OCI-LY1 (cell line): ENCODE data around the gene UBE2V1.

ENCODE experiments used
- H2AFZ ChIP-seq: fragments of 200-600 bp; sonication (generic), shearing (Covaris generic); 2 replicates; pipeline ENCODE4 v1.6.0; 2014; ENCODE audit warnings: antibody characterized with exemption, mild to moderate bottlenecking, low read length
- H3F3A ChIP-seq: fragments of 200-600 bp; sonication (generic), shearing (Covaris generic); 2 replicates; pipeline ENCODE4 v1.6.0; 2014; ENCODE audit warnings: mild to moderate bottlenecking, antibody characterized with exemption, low read length, moderate library complexity; ENCODE audit not compliant: insufficient read depth
- H3K27ac ChIP-seq: fragments of 200-600 bp; sonication (generic); 2 replicates; pipeline ENCODE4 v1.5.1; 2014; ENCODE audit warnings: low read length, mixed run types, mild to moderate bottlenecking, low read depth; ENCODE audit not compliant: poor library complexity, severe bottlenecking
- H3K27me3 ChIP-seq: fragments of 200-600 bp; sonication (generic); 2 replicates; pipeline ENCODE4 v1.6.0; 2014; ENCODE audit warnings: antibody characterized with exemption, mild to moderate bottlenecking, low read length, moderate library complexity; ENCODE audit not compliant: insufficient read depth
- H3K36me3 ChIP-seq: fragments of 200-600 bp; sonication (generic); 2 replicates; pipeline ENCODE4 v1.6.1; 2014; ENCODE audit warnings: mild to moderate bottlenecking, antibody characterized with exemption, low read length, moderate library complexity, mixed read lengths; ENCODE audit not compliant: insufficient read depth
- H3K4me1 ChIP-seq: fragments of 200-600 bp; sonication (generic); 2 replicates; pipeline ENCODE4 v1.5.1; 2014; ENCODE audit warnings: mild to moderate bottlenecking, low read length, moderate library complexity; ENCODE audit not compliant: insufficient read depth, severe bottlenecking
- H3K4me2 ChIP-seq: fragments of 200-600 bp; sonication (generic), shearing (Covaris generic); 2 replicates; pipeline ENCODE4 v1.6.1; 2014; ENCODE audit warnings: low read length
- H3K4me3 ChIP-seq: fragments of 200-600 bp; sonication (generic); 2 replicates; pipeline ENCODE4 v1.5.1; 2014; ENCODE audit warnings: low read length, low read depth, mild to moderate bottlenecking, mixed read lengths; ENCODE audit not compliant: poor library complexity, severe bottlenecking
- H3K79me2 ChIP-seq: fragments of 200-600 bp; shearing (Covaris generic); 2 replicates; pipeline ENCODE4 v1.6.1; 2016; ENCODE audit warnings: mixed run types, low read length, mixed read lengths; ENCODE audit not compliant: insufficient read depth
- H3K9ac ChIP-seq: fragments of 200-600 bp; sonication (generic), shearing (Covaris generic); 2 replicates; pipeline ENCODE4 v1.6.1; 2014; ENCODE audit warnings: mild to moderate bottlenecking, low read length, mixed read lengths
- H3K9me2 ChIP-seq: fragments of 200-600 bp; sonication (generic), shearing (Covaris generic); 2 replicates; pipeline ENCODE4 v1.6.1; 2014; ENCODE audit warnings: low read depth, mild to moderate bottlenecking, low read length, mixed read lengths
- H3K9me3 ChIP-seq: fragments of 200-600 bp; shearing (Covaris generic); 2 replicates; pipeline ENCODE4 v1.6.1; 2014; ENCODE audit warnings: low read length, mixed read lengths
- H4K20me1 ChIP-seq: fragments of 200-600 bp; sonication (generic), shearing (Covaris generic); 2 replicates; pipeline ENCODE4 v1.6.0; 2016; ENCODE audit warnings: mild to moderate bottlenecking, low read length; ENCODE audit not compliant: insufficient read depth
- EZH2 ChIP-seq: fragments of 200-600 bp; sonication (generic), shearing (Covaris generic); IDR thresholded peaks from 2 replicates; pipeline ENCODE4 v1.8.0; 2017; ENCODE audit warnings: borderline replicate concordance, mixed run types, mild to moderate bottlenecking, antibody characterized with exemption, low read length, moderate library complexity, mixed read lengths
- TF ChIP-seq, protein P1 (sequence below): fragments of 200-600 bp; sonication (generic), shearing (Covaris generic); IDR thresholded peaks from 2 replicates; pipeline ENCODE4 v1.5.1; 2017; ENCODE audit warnings: mild to moderate bottlenecking, antibody characterized with exemption, low read length, moderate library complexity, mixed read lengths

Gene UBE2V1

DNA sequence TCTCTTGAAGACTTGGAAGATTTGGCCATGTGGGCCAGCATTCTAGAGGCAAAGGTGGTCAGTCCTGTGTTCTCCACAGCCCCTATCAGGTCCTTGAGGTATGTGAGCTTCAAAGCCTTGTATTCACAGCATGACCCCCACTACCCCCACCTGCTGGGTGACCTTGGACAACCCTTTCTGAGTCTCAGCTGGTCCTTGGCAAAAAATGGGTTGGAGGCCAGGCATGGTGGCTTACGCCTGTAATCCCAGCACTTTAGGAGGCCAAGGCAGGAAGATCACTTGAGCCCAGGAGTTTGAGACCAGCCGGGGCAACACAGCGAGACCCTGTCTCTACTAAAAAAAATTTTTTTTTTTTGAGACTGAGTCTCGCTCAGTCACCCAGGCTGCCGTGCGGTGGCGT is 42.6 kb downstream of the UBE2V1 start:
- Histone ChIP-seq H3F3A (no peaks in the 10 kb centered on the region), H3K9me3 (no peaks in the 10 kb centered on the region), H3K9ac (no peak overlapping the region), H3K4me3 (no peak overlapping the region), H2AFZ (no peak overlapping the region), H3K4me2 (no peak overlapping the region), H3K36me3 (no peaks in the 10 kb centered on the region), H3K27me3 (no peaks in the 10 kb centered on the region; the same call in 1 of the 2 replicates), H3K4me1 (peaks cover 8% of the 10 kb centered on the region), H4K20me1 (no peaks in the 10 kb centered on the region), H3K27ac (no peak overlapping the region), H3K79me2 (no peaks in the 10 kb centered on the region), H3K9me2 (no peaks in the 10 kb centered on the region)
- TF ChIP-seq, protein P1, sequence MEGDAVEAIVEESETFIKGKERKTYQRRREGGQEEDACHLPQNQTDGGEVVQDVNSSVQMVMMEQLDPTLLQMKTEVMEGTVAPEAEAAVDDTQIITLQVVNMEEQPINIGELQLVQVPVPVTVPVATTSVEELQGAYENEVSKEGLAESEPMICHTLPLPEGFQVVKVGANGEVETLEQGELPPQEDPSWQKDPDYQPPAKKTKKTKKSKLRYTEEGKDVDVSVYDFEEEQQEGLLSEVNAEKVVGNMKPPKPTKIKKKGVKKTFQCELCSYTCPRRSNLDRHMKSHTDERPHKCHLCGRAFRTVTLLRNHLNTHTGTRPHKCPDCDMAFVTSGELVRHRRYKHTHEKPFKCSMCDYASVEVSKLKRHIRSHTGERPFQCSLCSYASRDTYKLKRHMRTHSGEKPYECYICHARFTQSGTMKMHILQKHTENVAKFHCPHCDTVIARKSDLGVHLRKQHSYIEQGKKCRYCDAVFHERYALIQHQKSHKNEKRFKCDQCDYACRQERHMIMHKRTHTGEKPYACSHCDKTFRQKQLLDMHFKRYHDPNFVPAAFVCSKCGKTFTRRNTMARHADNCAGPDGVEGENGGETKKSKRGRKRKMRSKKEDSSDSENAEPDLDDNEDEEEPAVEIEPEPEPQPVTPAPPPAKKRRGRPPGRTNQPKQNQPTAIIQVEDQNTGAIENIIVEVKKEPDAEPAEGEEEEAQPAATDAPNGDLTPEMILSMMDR, result no peak; the same call in 1 of the 2 replicates
- no peak for TF ChIP-seq EZH2

DNA sequence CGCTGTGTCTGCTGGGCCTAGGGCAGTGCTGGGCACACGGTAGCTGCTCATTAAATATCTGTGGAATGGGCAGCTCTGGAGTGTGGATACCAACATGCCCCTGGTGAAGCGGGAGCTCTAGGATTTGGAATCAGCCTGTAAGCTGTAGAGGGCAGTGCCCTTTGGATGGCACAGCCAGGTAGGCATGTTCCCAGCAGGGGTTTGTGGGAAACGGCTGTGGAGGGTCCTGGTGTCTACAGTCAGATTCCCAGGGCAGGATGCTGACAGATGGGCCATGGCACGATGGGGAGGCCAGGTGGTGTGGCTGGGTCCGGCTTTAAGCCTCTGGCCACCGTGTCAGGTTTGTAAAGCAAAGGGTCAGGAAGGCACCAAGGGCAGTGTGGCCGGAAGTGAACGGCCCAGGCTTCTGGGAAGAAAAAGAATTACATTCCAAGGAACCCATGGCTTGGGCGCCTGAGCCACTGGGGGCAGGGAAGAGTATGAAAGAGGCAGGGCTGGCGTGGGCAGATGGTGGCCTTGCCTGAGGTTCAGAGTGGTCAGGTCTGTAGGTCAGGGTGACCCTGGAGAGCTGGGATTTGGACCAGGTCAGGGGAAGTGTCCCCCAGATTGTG is 44.8 kb downstream of the UBE2V1 start:
- Histone ChIP-seq H3K4me1 (peaks cover 8% of the 10 kb centered on the region), H3K27ac (no peak overlapping the region), H3K9me3 (no peaks in the 10 kb centered on the region), H2AFZ (no peak overlapping the region), H4K20me1 (no peaks in the 10 kb centered on the region), H3K36me3 (no peaks in the 10 kb centered on the region), H3F3A (no peaks in the 10 kb centered on the region), H3K79me2 (no peaks in the 10 kb centered on the region), H3K9ac (no peak overlapping the region), H3K4me2 (no peak overlapping the region), H3K9me2 (no peaks in the 10 kb centered on the region), H3K4me3 (no peak overlapping the region), H3K27me3 (no peaks in the 10 kb centered on the region; the same call in 1 of the 2 replicates)
- TF ChIP-seq EZH2, result no peak
- TF ChIP-seq, protein P1, result no peak

DNA sequence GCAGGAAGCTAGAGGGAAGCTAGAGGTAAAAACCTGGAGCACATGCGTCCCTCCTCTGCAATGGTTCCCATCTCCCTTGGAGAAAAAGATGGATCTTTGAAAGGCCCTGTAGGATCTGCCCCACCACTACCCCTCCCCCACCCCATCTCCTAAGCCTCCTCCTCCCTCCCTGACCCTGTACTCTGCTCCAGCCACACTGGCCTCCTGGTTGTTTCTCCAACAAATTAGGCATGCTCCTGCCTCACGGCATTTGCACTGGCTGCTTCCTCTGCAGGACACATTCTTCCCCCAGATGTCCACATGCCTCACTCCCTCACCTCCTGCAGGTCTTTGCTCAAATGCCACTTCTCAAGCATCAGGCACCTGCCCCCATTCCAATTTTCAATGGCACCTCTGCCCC is 45.5 kb downstream of the UBE2V1 start:
- Histone ChIP-seq H3K4me1 (peaks cover 8% of the 10 kb centered on the region), H3K79me2 (no peaks in the 10 kb centered on the region), H3K36me3 (no peaks in the 10 kb centered on the region), H2AFZ (no peak overlapping the region), H3K27ac (no peak overlapping the region), H3K4me2 (no peak overlapping the region), H4K20me1 (no peaks in the 10 kb centered on the region), H3K9ac (no peak overlapping the region), H3K27me3 (no peaks in the 10 kb centered on the region; the same call in 1 of the 2 replicates), H3K4me3 (no peak overlapping the region), H3F3A (no peaks in the 10 kb centered on the region), H3K9me2 (no peaks in the 10 kb centered on the region), H3K9me3 (no peaks in the 10 kb centered on the region)
- no peak for TF ChIP-seq EZH2
- TF ChIP-seq, protein P1, result no peak
